ENCODE results near the gene C19orf25.

DNA sequence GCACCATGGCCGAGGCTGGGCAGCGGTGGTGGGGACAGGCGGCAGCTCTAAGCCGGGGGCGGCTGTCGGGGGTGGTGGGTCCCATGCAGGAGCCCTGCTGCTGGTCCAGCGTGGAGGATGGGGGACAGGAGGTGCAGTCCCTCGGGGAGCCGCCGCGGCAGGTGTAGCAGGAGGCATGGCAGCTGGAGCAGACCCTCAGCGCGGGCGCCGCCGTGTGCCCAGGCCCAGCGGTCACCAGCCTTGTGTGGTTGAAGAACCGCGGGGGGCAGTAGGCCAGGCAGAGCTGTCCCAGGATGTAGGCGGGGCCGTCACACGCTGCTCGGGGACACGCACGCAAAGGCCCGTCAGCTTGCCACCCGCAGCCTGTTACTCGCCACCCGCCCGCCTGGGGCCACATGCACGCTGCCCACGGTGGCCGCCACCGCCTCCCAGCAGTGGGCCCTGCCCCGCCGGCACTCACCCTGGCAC is 2.9 kb upstream of the C19orf25 start:
- TF ChIP-seq POLR2AphosphoS5 (IDR thresholded peaks at IDR 0.05; ENCODE audit: borderline replicate concordance, low read depth, low read length) (no peak), EZH2 (IDR thresholded peaks at IDR 0.05) (no peak)

Data from SK-N-MC (cell line).